PC-3 (cell line): ENCODE measurements around the gene ADAMTS13.

Experiments used
- EZH2phosphoT487 ChIP-seq: fragments of 300-600 bp; sonication (generic); IDR thresholded peaks from 2 replicates; pipeline ENCODE4 v1.6.1; 2018; ENCODE audit warnings: mild to moderate bottlenecking, antibody characterized with exemption, low read length, borderline replicate concordance
- TF ChIP-seq, protein P1 (sequence below): fragments of 300-600 bp; sonication (generic); conservative IDR thresholded peaks from 2 replicates; pipeline ENCODE4 v1.5.1; 2017; ENCODE audit warnings: antibody characterized with exemption, low read depth, mild to moderate bottlenecking, low read length

DNA sequence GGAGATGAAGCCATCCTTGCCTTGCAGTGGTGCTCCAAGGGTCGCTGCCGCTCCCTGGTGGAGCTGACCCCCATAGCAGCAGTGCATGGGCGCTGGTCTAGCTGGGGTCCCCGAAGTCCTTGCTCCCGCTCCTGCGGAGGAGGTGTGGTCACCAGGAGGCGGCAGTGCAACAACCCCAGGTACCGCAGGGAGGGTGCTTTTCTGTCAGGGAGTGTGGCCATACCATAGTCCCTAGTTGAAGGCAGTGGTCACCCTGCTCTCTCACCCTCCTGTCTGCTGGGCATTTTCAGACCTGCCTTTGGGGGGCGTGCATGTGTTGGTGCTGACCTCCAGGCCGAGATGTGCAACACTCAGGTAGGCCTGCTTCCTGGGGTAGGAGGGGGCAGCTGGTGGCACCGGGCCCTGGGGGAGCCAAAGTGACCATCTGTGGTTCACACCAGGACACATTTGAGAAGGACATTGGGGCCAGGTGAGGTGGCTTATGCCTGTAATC is 11.2 kb downstream of the ADAMTS13 start:
- no peak for TF ChIP-seq EZH2phosphoT487
- TF ChIP-seq, protein P1, sequence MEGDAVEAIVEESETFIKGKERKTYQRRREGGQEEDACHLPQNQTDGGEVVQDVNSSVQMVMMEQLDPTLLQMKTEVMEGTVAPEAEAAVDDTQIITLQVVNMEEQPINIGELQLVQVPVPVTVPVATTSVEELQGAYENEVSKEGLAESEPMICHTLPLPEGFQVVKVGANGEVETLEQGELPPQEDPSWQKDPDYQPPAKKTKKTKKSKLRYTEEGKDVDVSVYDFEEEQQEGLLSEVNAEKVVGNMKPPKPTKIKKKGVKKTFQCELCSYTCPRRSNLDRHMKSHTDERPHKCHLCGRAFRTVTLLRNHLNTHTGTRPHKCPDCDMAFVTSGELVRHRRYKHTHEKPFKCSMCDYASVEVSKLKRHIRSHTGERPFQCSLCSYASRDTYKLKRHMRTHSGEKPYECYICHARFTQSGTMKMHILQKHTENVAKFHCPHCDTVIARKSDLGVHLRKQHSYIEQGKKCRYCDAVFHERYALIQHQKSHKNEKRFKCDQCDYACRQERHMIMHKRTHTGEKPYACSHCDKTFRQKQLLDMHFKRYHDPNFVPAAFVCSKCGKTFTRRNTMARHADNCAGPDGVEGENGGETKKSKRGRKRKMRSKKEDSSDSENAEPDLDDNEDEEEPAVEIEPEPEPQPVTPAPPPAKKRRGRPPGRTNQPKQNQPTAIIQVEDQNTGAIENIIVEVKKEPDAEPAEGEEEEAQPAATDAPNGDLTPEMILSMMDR: no peak
